Colonic mucosa (tissue), 4 donors: ENCODE data around the gene STXBP6. TPM values are rescaled to one million over a fixed set of nuclear protein-coding genes. Genes with fewer than 3 reads are reported as not detected.

ENCODE experiments used
- DNase-seq: peaks from one replicate; pipeline ENCODE4 v3.0.0-alpha.2; 2020
- H3K27ac ChIP-seq: fragments of 200-600 bp; one replicate; pipeline ENCODE4 v1.8.0; 2021
- H3K27me3 ChIP-seq: fragments of 200-600 bp; one replicate; pipeline ENCODE4 v1.8.0; 2021
- H3K36me3 ChIP-seq: fragments of 200-600 bp; one replicate; pipeline ENCODE4 v1.8.0; 2021
- H3K4me1 ChIP-seq: fragments of 200-600 bp; one replicate; pipeline ENCODE4 v1.8.0; 2021; ENCODE audit warnings: mild to moderate bottlenecking
- H3K4me3 ChIP-seq: fragments of 200-600 bp; one replicate; pipeline ENCODE4 v1.8.0; 2021
- H3K9ac ChIP-seq, 2 donors: one replicate each; pipeline ENCODE4 v1.7.0; 2013; ENCODE audit warnings: control low read depth in 2 of 2, low read depth in 2 of 2, low read length in 2 of 2
- H3K9me3 ChIP-seq: fragments of 200-600 bp; one replicate; pipeline ENCODE4 v1.8.0; 2021
- CTCF ChIP-seq: fragments of 200-600 bp; IDR thresholded peaks from one replicate; pipeline ENCODE4 v1.8.0; 2022; ENCODE audit warnings: antibody characterized with exemption, mild to moderate bottlenecking
- intact Hi-C: fragments of 100-400 bp; cut with DNase I; formaldehyde crosslinking; loops from one replicate; pipeline ENCODE4 v1.14.1; 2022
- total RNA-seq, 2 donors: library from RNA; stranded (reverse); fragmentation: NEBNext Ultra II Directional in 1 of 2; extraction: Animal tissue kit (Norgen Biotek cat#: 25700) in 1 of 2; gene quantifications; one replicate each; pipeline ENCODE4 v1.2.1, GENCODE V29; 2021
- donor health status: healthy.
- donor health status: DM: no; HTN: no; CAD: no.
- donor health status: DM: no; HTN: no; CAD: no.

The STXBP6 gene
- total RNA-seq, 2 donors from 2014 or later, result 23.7 to 26.1 TPM

DNA sequence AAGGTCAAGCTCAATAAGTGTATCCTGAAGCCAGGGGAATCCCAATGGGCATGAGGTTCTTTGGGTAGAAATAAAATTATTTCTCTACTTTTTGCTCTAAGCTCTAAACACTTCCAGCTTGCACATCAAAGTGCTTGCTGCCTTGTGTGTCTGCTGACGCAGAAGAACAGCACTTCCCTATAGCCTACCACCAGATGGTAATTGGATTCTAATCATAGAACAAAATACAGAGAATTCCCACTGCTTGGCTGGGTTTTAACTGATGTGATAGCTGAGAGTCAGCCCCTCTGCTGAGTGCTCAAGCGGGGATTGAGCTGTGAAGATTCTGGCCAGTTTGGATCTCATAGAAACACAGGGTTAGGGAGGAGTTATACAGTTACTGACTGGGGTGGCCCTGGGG is 283.5 kb downstream of the STXBP6 start:
- Histone ChIP-seq H3K27ac (no peak overlapping the region), H3K9ac (no peak overlapping the region), H3K4me1 (no peaks in the 10 kb centered on the region), H3K9me3 (no peaks in the 10 kb centered on the region), H3K36me3 (no peaks in the 10 kb centered on the region), H3K27me3 (no peaks in the 10 kb centered on the region), H3K4me3 (no peak overlapping the region)
- no peak for TF ChIP-seq CTCF
- intact Hi-C loops, result no loop called here
- DNase-seq, result no peak

DNA sequence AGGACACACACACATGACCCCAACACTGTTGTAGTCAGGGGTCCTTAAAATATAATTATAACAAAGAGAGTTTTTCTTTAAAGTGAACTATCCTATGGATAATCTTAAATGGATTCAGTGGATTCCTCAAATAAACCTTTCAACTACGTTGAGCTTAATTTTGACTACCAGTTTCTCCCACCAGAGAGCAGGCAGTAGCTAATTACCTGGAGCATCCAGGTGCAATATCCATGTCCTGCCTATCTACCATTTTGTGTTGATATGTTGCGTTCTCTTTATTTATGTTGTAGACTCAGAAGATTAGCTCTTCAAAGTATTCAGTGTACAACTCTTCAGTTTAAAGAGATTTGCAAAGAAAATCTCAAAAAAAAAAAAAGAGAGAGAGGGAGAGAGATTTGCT is 288.8 kb downstream of the STXBP6 start:
- no peak for TF ChIP-seq CTCF
- Histone ChIP-seq H3K4me1 (no peaks in the 10 kb centered on the region), H3K27ac (no peak overlapping the region), H3K27me3 (no peaks in the 10 kb centered on the region), H3K9me3 (no peaks in the 10 kb centered on the region), H3K36me3 (no peaks in the 10 kb centered on the region), H3K4me3 (no peak overlapping the region), H3K9ac (no peak overlapping the region)
- intact Hi-C loops, result no loop called here
- no peak for DNase-seq
